NK-92 (cell line): ENCODE data around the gene VAMP5.
"Not testable (repeated sequence)": the region's sequence is repeated elsewhere in the genome, so short reads cannot be mapped to it uniquely, and the experiment has no call there.

Experiments used
- DNase-seq: peaks from one replicate; lab custom pipeline; 2025; ENCODE audit not compliant: unreplicated experiment; lab: John Stamatoyannopoulos, UW

The VAMP5 gene

DNA sequence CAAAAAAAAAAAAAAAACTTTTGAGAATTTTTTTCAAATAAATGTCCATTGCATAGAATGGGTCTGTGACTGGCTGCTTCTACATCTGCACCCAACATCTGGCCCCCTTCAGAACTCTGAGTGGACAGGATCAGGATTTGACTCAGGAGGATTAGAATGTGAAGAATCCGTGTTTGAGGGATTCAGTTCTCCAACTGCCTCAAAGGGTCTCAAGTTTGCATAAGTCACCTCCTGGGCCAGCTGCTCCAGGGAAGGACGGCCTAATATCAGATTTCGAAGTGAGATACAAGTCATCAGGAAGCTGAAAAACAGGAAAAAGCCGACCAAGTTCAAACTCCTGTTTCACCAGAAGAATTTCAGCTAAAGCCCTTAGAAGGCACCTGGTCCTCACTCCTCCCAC lies 34.4 kb upstream of the VAMP5 start:
- no peak for DNase-seq

DNA sequence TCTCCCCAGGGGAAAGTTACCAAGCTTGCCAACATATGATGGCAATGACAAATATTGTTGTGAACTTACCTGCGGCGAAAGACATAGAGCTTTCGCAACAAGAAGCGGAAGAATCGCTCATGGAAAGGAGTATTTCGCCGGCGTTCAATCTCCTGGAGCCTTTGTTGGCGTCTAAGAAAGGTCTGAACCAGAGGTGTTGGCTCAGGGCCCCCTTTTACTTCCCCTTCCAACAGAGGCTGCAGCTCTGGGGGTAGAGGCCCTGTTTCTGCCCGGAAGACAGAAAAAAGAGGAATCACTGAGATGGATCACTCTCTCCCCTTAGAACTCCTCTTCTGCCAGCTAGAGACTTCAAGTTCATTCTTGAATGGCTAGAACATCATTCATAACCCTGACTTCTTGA lies 33.7 kb upstream of the VAMP5 start:
- no peak for DNase-seq

- DNase-seq = peak; percentile 49
Observed at GRCh38 chr2:85551698-85552678, 32.2 kb upstream of the VAMP5 start.

GRCh38 chr2:85553184-85553583 lies 31.0 kb upstream of the VAMP5 start:
- no peak for DNase-seq

DNA sequence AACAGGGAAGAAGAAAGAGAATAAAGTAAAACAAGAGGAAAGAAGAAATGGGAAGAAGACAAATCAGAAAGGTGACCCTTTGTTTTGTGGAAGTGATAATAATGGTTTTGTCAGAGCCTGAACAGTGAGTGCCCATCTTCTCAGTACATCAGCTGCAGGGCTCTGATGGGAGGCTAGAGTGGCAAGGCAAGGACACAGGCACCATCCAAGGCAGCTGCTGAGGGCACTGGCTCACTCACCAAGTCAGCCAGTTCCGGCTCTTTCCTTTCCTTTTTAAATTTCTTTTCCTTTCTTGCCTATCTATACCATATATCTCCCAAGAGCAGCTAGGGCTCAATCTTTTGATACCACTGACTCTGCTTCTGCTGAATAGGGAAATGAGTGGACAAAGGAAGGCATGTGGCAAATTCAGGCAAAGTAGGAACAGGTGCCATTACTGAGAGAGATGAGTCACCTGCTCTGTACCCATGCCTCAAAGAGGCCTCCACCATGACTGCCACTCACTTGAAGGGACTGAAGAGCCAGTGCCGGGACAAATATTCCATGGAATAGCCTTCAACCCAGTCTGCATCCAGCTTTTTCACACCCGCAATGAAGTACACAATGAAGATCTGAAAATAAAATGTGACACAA lies 29.1 kb upstream of the VAMP5 start:
- no peak for DNase-seq

- DNase-seq = no peak
Observed at GRCh38 chr2:85557130-85557529, 27.1 kb upstream of the VAMP5 start.

GRCh38 chr2:85558160-85558559 lies 26.1 kb upstream of the VAMP5 start:
- no peak for DNase-seq

DNA sequence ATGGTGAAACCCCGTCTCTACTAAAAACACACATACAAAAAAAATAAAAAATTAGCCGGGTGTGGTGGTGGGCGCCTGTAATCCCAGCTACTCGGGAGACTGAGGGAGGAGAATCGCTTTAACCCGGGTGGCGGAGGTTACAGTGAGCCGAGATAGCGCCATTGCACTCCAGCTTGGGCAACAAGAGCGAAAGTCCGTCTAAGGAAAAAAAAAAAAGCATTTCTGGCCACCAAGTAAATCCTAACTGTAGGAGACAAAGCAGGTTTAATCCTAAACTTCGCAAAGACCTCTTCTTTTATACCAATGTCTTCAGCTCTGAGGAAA lies 23.9 kb upstream of the VAMP5 start:
- not testable (repeated sequence) for DNase-seq

GRCh38 chr2:85560812-85561279 lies 23.4 kb upstream of the VAMP5 start:
- DNase-seq = no peak

GRCh38 chr2:85561280-85562212 lies 22.7 kb upstream of the VAMP5 start, which contains the start of gene GGCX:
Gene GGCX, minus strand, starts transcription at chr2:85561493. Its CDS starts 65 bp downstream, at chr2:85561428.
- peak; percentile 39 for DNase-seq

GRCh38 chr2:85564144-85564563 lies 20.1 kb upstream of the VAMP5 start:
- no peak for DNase-seq

DNA sequence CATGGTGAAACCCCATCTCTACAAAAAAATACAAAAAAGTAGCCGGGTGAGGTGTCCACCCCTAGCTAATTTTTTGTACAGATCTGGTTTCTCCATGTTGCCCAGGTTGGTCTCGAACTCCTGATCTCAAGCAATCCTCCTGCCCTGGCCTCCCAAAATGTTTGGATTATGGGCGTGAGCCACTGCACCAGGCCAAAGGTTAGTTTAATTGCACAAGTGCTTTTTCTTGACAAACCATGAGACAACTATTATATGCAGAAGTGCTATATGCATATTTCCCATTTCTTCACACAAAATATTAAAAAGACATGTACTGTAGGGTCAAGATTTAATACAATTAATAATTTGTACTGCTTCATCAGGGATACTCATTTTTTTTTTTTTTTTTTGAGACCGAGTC lies 18.0 kb upstream of the VAMP5 start:
- no peak for DNase-seq

DNA sequence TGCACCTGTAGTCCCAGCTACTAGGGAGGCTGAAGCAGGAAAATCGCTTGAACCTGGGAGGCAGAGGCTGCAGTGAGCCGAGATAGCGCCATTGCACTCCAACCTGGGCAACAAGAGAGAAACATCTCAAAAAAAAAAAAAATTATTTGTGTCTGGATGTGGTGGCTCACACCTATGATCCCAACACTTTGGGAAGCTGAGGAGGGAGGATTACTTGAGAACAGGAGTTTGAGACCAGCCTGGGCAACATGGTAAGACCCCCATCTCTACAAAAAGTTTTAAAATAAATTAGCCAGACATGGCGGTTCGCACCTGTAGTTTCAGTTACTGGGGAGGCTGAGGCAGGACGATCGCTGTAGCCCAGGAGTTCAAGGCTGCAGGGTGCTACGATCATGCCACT lies 8.5 kb upstream of the VAMP5 start:
- no peak for DNase-seq

DNA sequence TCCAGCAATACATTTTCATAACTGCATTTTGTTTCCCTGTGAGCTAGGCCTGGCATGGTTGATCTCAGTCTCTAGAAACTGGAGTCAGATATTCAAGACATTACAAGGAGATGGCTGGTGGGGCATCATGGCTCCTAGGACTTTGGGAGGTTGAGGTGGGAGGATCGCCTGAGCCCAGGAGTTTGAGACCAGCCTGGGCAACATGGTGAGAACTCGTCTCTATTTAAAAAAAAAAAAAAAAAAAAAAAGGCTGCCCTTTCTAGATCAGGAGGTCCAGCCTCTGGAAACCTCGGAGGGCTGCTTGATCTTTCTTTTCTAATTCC lies 7.2 kb upstream of the VAMP5 start:
- no peak for DNase-seq

GRCh38 chr2:85577386-85578242 lies 6.6 kb upstream of the VAMP5 start, which contains the start of gene VAMP8:
Gene VAMP8, plus strand, starts transcription at chr2:85577586. Its CDS starts 61 bp downstream, at chr2:85577647.
- DNase-seq = no peak

GRCh38 chr2:85578243-85579180 lies 5.7 kb upstream of the VAMP5 start:
- DNase-seq = no peak

- DNase-seq = no peak
Observed at GRCh38 chr2:85579266-85579935, 4.8 kb upstream of the VAMP5 start.

GRCh38 chr2:85580206-85580605 lies 4.0 kb upstream of the VAMP5 start:
- no peak for DNase-seq

- DNase-seq = no peak
Observed at GRCh38 chr2:85582492-85582891, 1.7 kb upstream of the VAMP5 start.
